WTC11 (cell line): ENCODE data around the gene RAX2. TPM values are rescaled to one million over a fixed set of nuclear protein-coding genes. Genes with fewer than 3 reads are reported as not detected.
A peak's percentile ranks its signal among the peaks of the same experiment; 100 is the strongest.

ENCODE experiments used
- ATAC-seq: fragments of 200-7000 bp; cut with Tn5 transposase; 2 replicates; pipeline ENCODE4 v1.10.0; 2021; ENCODE audit warnings: mild to moderate bottlenecking, moderate library complexity
- CTCF ChIA-PET: fragments of 300-600 bp; sonication (Branson Sonifier 250); formaldehyde crosslinking; loops from one replicate; lab custom pipeline; 2021; ENCODE audit warnings: antibody characterized with exemption; lab: Charles Lee
- POLR2A ChIA-PET: fragments of 350-600 bp; sonication (Branson Sonifier 250); formaldehyde crosslinking; loops from one replicate; lab custom pipeline; 2021; ENCODE audit warnings: antibody characterized with exemption; lab: Charles Lee
- DNase-seq: peaks from one replicate; pipeline ENCODE4 v3.0.0; 2021; ENCODE audit warnings: low spot score
- H3K27ac Mint-ChIP-seq: 2 replicates; pipeline ENCODE4 v1.8.0; 2021; ENCODE audit warnings: mixed read lengths
- H3K27me3 Mint-ChIP-seq: 2 replicates; pipeline ENCODE4 v1.8.0; 2021; ENCODE audit warnings: low read depth, mild to moderate bottlenecking, moderate library complexity, mixed read lengths
- H3K36me3 Mint-ChIP-seq: 2 replicates; pipeline ENCODE4 v1.8.0; 2021; ENCODE audit warnings: mixed read lengths
- H3K4me1 Mint-ChIP-seq: 2 replicates; pipeline ENCODE4 v1.8.0; 2022; ENCODE audit warnings: mixed read lengths
- H3K4me3 Mint-ChIP-seq: 2 replicates; pipeline ENCODE4 v1.8.0; 2021; ENCODE audit warnings: mild to moderate bottlenecking, moderate library complexity, mixed read lengths
- H3K9me3 Mint-ChIP-seq: 2 replicates; pipeline ENCODE4 v1.8.0; 2021; ENCODE audit warnings: mixed read lengths
- ELF4 ChIP-seq: sonication (generic); formaldehyde crosslinking; IDR thresholded peaks from 2 replicates; pipeline ENCODE4 v1.8.1; 2022; ENCODE audit warnings: low read depth, mild to moderate bottlenecking, moderate library complexity, missing genetic modification reagents
- FOXJ3 ChIP-seq: sonication (generic); formaldehyde crosslinking; IDR thresholded peaks from 2 replicates; pipeline ENCODE4 v1.9.0; 2021; ENCODE audit warnings: missing genetic modification reagents, mild to moderate bottlenecking, borderline replicate concordance
- HMGA2 ChIP-seq: fragments of 250-450 bp; sonication (Bioruptor Pico); IDR thresholded peaks from 2 replicates; pipeline ENCODE4 v1.4.0; 2021; ENCODE audit warnings: mild to moderate bottlenecking, moderate library complexity
- KAT7 ChIP-seq: sonication (generic); formaldehyde crosslinking; IDR thresholded peaks from 2 replicates; pipeline ENCODE4 v1.8.1; 2023; ENCODE audit warnings: missing genetic modification reagents, mild to moderate bottlenecking, borderline replicate concordance
- MXD4 ChIP-seq: fragments of 250-450 bp; sonication (Bioruptor Pico); IDR thresholded peaks from 2 replicates; pipeline ENCODE4 v1.8.0; 2021; ENCODE audit warnings: mild to moderate bottlenecking, moderate library complexity, borderline replicate concordance
- NFE2L1 ChIP-seq: sonication (generic); formaldehyde crosslinking; IDR thresholded peaks from 2 replicates; pipeline ENCODE4 v1.8.1; 2023; ENCODE audit warnings: missing genetic modification reagents
- NR2C2 ChIP-seq: sonication (generic); formaldehyde crosslinking; IDR thresholded peaks from 2 replicates; pipeline ENCODE4 v1.8.0; 2022; ENCODE audit warnings: mild to moderate bottlenecking, missing genetic modification reagents
- SOX15 ChIP-seq: fragments of 250-450 bp; sonication (Bioruptor Pico); IDR thresholded peaks from 2 replicates; pipeline ENCODE4 v1.9.0; 2021; ENCODE audit warnings: mild to moderate bottlenecking
- ZNF121 ChIP-seq: sonication (generic); formaldehyde crosslinking; IDR thresholded peaks from 2 replicates; pipeline ENCODE4 v1.8.0; 2023; ENCODE audit warnings: missing genetic modification reagents
- ZNF396 ChIP-seq: fragments of 250-450 bp; sonication (Bioruptor Pico); IDR thresholded peaks from 2 replicates; pipeline ENCODE4 v1.8.0; 2021; ENCODE audit warnings: mild to moderate bottlenecking, moderate library complexity, borderline replicate concordance
- ZNF671 ChIP-seq: fragments of 250-450 bp; sonication (Bioruptor Pico); IDR thresholded peaks from 2 replicates; pipeline ENCODE4 v1.8.0; 2021; ENCODE audit warnings: mild to moderate bottlenecking
- total RNA-seq: library from RNA; stranded (reverse); gene quantifications from 3 replicates; pipeline ENCODE4 v1.2.3, GENCODE V29; 2021
- TF ChIP-seq, protein P1 (sequence below): fragments of 250-450 bp; sonication (Bioruptor Pico); IDR thresholded peaks from 2 replicates; pipeline ENCODE4 v1.9.0; 2021; ENCODE audit warnings: mild to moderate bottlenecking
- TF ChIP-seq, protein P2 (sequence below): sonication (generic); formaldehyde crosslinking; IDR thresholded peaks from 2 replicates; pipeline ENCODE4 v1.8.1; 2023; ENCODE audit warnings: mild to moderate bottlenecking, moderate library complexity, missing genetic modification reagents
- TF ChIP-seq, protein P3 (sequence below): sonication (generic); formaldehyde crosslinking; IDR thresholded peaks from 2 replicates; pipeline ENCODE4 v1.8.0; 2022; ENCODE audit warnings: mild to moderate bottlenecking, missing genetic modification reagents
- TF ChIP-seq, protein P4 (sequence below): sonication (generic); formaldehyde crosslinking; IDR thresholded peaks from 2 replicates; pipeline ENCODE4 v1.8.0; 2022; ENCODE audit warnings: mild to moderate bottlenecking, missing genetic modification reagents
- TF ChIP-seq, protein P5 (sequence below): sonication (generic); formaldehyde crosslinking; IDR thresholded peaks from 2 replicates; pipeline ENCODE4 v1.8.1; 2023; ENCODE audit warnings: mild to moderate bottlenecking, missing genetic modification reagents, moderate library complexity
- TF ChIP-seq, protein P6 (sequence below): fragments of 250-450 bp; sonication (Bioruptor Pico); IDR thresholded peaks from 2 replicates; pipeline ENCODE4 v1.9.0; 2021; ENCODE audit warnings: mild to moderate bottlenecking

The RAX2 gene
- total RNA-seq, 1 experiment from 2014 or later = 0.09 TPM

DNA sequence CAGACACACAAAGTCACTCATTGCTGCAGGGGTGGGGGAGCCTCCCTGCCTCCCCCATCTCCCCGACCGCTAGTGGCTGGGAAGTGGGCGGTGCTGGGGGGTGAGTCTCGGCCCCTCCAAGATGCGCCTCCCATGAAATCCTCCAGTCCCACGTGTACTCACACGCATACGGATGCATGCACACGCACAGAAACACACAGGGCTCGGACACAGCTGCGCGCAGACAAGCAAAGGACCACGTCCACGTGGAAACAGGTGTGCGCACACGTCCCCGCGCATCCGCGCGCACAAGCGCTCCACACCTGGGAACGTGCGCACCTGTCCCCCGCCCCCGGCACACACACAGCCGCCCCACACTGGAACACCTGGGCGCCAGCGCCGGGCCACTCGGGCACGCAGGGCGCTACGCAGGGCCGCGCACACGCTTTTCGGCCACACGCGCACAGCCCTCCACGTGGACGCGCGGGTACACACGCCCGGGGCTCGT lies 13.5 kb upstream of the RAX2 start (continued):
- TF ChIP-seq, protein P1, sequence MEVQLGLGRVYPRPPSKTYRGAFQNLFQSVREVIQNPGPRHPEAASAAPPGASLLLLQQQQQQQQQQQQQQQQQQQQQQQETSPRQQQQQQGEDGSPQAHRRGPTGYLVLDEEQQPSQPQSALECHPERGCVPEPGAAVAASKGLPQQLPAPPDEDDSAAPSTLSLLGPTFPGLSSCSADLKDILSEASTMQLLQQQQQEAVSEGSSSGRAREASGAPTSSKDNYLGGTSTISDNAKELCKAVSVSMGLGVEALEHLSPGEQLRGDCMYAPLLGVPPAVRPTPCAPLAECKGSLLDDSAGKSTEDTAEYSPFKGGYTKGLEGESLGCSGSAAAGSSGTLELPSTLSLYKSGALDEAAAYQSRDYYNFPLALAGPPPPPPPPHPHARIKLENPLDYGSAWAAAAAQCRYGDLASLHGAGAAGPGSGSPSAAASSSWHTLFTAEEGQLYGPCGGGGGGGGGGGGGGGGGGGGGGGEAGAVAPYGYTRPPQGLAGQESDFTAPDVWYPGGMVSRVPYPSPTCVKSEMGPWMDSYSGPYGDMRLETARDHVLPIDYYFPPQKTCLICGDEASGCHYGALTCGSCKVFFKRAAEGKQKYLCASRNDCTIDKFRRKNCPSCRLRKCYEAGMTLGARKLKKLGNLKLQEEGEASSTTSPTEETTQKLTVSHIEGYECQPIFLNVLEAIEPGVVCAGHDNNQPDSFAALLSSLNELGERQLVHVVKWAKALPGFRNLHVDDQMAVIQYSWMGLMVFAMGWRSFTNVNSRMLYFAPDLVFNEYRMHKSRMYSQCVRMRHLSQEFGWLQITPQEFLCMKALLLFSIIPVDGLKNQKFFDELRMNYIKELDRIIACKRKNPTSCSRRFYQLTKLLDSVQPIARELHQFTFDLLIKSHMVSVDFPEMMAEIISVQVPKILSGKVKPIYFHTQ (CRISPR knock-in tag) = no peak
- TF ChIP-seq, protein P2, sequence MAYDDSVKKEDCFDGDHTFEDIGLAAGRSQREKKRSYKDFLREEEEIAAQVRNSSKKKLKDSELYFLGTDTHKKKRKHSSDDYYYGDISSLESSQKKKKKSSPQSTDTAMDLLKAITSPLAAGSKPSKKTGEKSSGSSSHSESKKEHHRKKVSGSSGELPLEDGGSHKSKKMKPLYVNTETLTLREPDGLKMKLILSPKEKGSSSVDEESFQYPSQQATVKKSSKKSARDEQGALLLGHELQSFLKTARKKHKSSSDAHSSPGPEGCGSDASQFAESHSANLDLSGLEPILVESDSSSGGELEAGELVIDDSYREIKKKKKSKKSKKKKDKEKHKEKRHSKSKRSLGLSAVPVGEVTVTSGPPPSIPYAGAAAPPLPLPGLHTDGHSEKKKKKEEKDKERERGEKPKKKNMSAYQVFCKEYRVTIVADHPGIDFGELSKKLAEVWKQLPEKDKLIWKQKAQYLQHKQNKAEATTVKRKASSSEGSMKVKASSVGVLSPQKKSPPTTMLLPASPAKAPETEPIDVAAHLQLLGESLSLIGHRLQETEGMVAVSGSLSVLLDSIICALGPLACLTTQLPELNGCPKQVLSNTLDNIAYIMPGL = peak; percentile 52; the same call in 1 of the 2 replicates
- TF ChIP-seq NR2C2 (CRISPR knock-in tag) = no peak
- TF ChIP-seq ZNF396 (CRISPR knock-in tag) = no peak
- no peak for TF ChIP-seq MXD4 (CRISPR knock-in tag)
- TF ChIP-seq, protein P3, sequence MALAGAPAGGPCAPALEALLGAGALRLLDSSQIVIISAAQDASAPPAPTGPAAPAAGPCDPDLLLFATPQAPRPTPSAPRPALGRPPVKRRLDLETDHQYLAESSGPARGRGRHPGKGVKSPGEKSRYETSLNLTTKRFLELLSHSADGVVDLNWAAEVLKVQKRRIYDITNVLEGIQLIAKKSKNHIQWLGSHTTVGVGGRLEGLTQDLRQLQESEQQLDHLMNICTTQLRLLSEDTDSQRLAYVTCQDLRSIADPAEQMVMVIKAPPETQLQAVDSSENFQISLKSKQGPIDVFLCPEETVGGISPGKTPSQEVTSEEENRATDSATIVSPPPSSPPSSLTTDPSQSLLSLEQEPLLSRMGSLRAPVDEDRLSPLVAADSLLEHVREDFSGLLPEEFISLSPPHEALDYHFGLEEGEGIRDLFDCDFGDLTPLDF (CRISPR knock-in tag) = 0 out of 2 replicates have a peak, but pooled peaks have one; percentile 26
- TF ChIP-seq ELF4 = no peak
- TF ChIP-seq FOXJ3 (CRISPR knock-in tag) = no peak
- TF ChIP-seq SOX15 (CRISPR knock-in tag) = no peak
- TF ChIP-seq, protein P4, sequence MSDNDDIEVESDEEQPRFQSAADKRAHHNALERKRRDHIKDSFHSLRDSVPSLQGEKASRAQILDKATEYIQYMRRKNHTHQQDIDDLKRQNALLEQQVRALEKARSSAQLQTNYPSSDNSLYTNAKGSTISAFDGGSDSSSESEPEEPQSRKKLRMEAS = peak; percentile 64; the same call in 1 of the 2 replicates
- no peak for TF ChIP-seq HMGA2 (CRISPR knock-in tag)
- 0 out of 2 replicates have a peak, but pooled peaks have one; percentile 19 for TF ChIP-seq KAT7 (CRISPR knock-in tag)
- no peak for TF ChIP-seq NFE2L1 (CRISPR knock-in tag)
- TF ChIP-seq, protein P5, sequence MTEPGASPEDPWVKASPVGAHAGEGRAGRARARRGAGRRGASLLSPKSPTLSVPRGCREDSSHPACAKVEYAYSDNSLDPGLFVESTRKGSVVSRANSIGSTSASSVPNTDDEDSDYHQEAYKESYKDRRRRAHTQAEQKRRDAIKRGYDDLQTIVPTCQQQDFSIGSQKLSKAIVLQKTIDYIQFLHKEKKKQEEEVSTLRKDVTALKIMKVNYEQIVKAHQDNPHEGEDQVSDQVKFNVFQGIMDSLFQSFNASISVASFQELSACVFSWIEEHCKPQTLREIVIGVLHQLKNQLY (CRISPR knock-in tag) = no peak
- TF ChIP-seq ZNF671 (CRISPR knock-in tag) = no peak
- no peak for TF ChIP-seq ZNF121 (CRISPR knock-in tag)

DNA sequence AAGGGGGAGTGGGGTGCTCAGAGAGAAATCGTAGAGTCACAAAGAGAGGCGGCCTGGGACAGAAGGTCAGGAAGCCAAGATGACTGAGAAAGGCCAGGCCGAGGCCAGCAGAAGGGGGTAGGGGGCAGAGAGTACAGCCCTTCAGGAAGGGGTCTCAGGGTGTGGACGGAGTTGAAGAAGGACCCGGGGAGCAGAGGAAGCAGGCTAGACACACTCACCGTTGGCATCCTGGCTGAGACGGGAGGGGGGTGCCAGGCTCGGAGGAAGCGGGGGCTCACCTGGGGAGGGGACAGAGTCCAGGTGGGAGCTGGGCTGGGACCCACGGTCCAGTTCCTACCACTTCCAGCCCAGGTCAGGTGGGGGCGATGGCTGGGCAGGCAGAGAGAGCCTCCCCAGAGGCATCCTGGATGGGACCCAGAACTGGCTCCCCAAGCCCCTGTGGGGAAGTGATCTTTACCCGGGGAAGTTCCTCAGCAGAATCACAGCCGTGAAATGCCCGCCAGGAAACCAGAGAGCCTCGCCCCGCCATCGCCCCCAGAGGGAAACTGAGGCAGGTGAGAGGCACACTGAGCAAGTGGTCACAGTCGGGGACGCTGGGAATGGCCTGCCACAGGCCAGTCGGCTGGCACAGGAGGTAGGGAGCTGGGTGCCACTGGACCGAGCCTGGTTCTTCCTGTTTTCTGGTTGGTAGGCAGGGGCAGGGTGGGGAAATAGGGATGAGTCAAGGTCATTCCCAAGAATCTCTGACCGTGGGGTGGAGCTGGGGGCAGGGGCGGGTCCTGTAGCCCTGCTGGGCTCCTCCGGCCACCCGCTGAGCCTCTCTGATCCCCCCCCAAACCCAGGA lies 12.8 kb upstream of the RAX2 start:
- ChIA-PET CTCF (interaction anchor here (0.5 to 2.7 kb wide), 14 partner anchors 10 to 1394 kb away, joined by 3 to 13 read pairs (median 5); partner anchors contain the start of genes ATCAY, DAPK3, MRPL54 and RAX2), POLR2A (interaction anchor here (0.5 kb wide), 1 partner anchor 205 kb away, joined by 3 read pairs; no protein-coding TSS in a partner anchor)
- Mint-ChIP-seq H3K9me3 (peaks cover 18% of the 10 kb centered on the region), H3K36me3 (peaks cover 21% of the 10 kb centered on the region), H3K4me3 (peak overlapping the region; percentile 75), H3K27ac (no peak overlapping the region), H3K27me3 (peaks cover 17% of the 10 kb centered on the region), H3K4me1 (peaks cover 7% of the 10 kb centered on the region)
- DNase-seq (no peak), ATAC-seq (peak; percentile 15)
- TF ChIP-seq, protein P6, sequence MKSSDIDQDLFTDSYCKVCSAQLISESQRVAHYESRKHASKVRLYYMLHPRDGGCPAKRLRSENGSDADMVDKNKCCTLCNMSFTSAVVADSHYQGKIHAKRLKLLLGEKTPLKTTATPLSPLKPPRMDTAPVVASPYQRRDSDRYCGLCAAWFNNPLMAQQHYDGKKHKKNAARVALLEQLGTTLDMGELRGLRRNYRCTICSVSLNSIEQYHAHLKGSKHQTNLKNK = no peak
